ENCODE data around the gene SCAF1.

- TF ChIP-seq CTCF (IDR thresholded peaks at IDR 0.05) (no peak), EZH2 (IDR thresholded peaks at IDR 0.05) (no peak), EZH2phosphoT487 (IDR thresholded peaks at IDR 0.05) (no peak)
These were observed 45.6 kb upstream of the SCAF1 start for GRCh38 chr19:49596407-49596806.

Data from neural progenitor cell (in vitro differentiated cells).